Trophoblast cell (in vitro differentiated cells and primary cell): ENCODE measurements around the gene TMEM272.

Experiments
- DNase-seq, 2 donors: peaks; one replicate each; pipeline ENCODE4 v3.0.0-alpha.2; 2016
- H2AFZ ChIP-seq: 2 replicates; pipeline ENCODE4 v1.6.1; 2013; ENCODE audit warnings: low read length, moderate library complexity, mild to moderate bottlenecking; ENCODE audit not compliant: insufficient read depth, poor library complexity
- H2AK5ac ChIP-seq: 2 replicates; pipeline ENCODE4 v1.6.1; 2013; ENCODE audit warnings: mild to moderate bottlenecking, low read length
- H2BK120ac ChIP-seq: 2 replicates; pipeline ENCODE4 v1.6.1; 2013; ENCODE audit warnings: low read length, mild to moderate bottlenecking, moderate library complexity; ENCODE audit not compliant: insufficient read depth, poor library complexity
- H2BK12ac ChIP-seq: 2 replicates; pipeline ENCODE4 v1.6.1; 2013; ENCODE audit warnings: mild to moderate bottlenecking, low read length, moderate library complexity
- H2BK5ac ChIP-seq: 2 replicates; pipeline ENCODE4 v1.6.1; 2013; ENCODE audit warnings: low read length, low read depth, moderate library complexity, mild to moderate bottlenecking; ENCODE audit not compliant: poor library complexity
- H3K14ac ChIP-seq: 2 replicates; pipeline ENCODE4 v1.6.1; 2013; ENCODE audit warnings: mild to moderate bottlenecking, low read length
- H3K18ac ChIP-seq: 2 replicates; pipeline ENCODE4 v1.6.1; 2013; ENCODE audit warnings: mild to moderate bottlenecking, low read length
- H3K23ac ChIP-seq: 2 replicates; pipeline ENCODE4 v1.6.1; 2013; ENCODE audit warnings: low read length
- H3K27ac ChIP-seq: 2 replicates; pipeline ENCODE4 v1.5.1; 2013; ENCODE audit warnings: low read depth, mild to moderate bottlenecking, inconsistent platforms, low read length, moderate library complexity
- H3K27me3 ChIP-seq: 2 replicates; pipeline ENCODE4 v1.6.1; 2013; ENCODE audit warnings: inconsistent platforms, mild to moderate bottlenecking, low read length, moderate library complexity; ENCODE audit not compliant: insufficient read depth
- H3K36me3 ChIP-seq, 2 experiments: 1 replicate in 1 of 2; 2 replicates in 1 of 2; pipeline ENCODE4 v1.6.1; 2013; ENCODE audit warnings: low read length in 2 of 2, mild to moderate bottlenecking in 2 of 2, moderate library complexity in 1 of 2; ENCODE audit not compliant: insufficient read depth in 2 of 2, control insufficient read depth in 1 of 2
- H3K4ac ChIP-seq: 2 replicates; pipeline ENCODE4 v1.6.1; 2013; ENCODE audit warnings: low read depth, mild to moderate bottlenecking, low read length, moderate library complexity
- H3K4me1 ChIP-seq, 2 experiments: 1 replicate in 1 of 2; 2 replicates in 1 of 2; pipeline ENCODE4 v1.6.1; 2013; ENCODE audit warnings: low read length in 2 of 2, mild to moderate bottlenecking in 2 of 2, moderate library complexity in 1 of 2; ENCODE audit not compliant: insufficient read depth in 2 of 2, control insufficient read depth in 1 of 2
- H3K4me2 ChIP-seq: 2 replicates; pipeline ENCODE4 v1.6.1; 2013; ENCODE audit warnings: inconsistent platforms, mild to moderate bottlenecking, low read length, moderate library complexity
- H3K4me3 ChIP-seq: 2 replicates; pipeline ENCODE4 v1.5.1; 2013; ENCODE audit warnings: mild to moderate bottlenecking, low read depth, low read length, inconsistent platforms
- H3K79me1 ChIP-seq: one replicate; pipeline ENCODE4 v1.6.1; 2013; ENCODE audit warnings: low read length
- H3K79me2 ChIP-seq: 2 replicates; pipeline ENCODE4 v1.6.1; 2013; ENCODE audit warnings: low read length, mild to moderate bottlenecking; ENCODE audit not compliant: control insufficient read depth, insufficient read depth, poor library complexity
- H3K9ac ChIP-seq: 2 replicates; pipeline ENCODE4 v1.6.1; 2013; ENCODE audit warnings: mild to moderate bottlenecking, low read length
- H3K9me3 ChIP-seq: 2 replicates; pipeline ENCODE4 v1.6.1; 2013; ENCODE audit warnings: low read depth, mild to moderate bottlenecking, control low read depth, inconsistent platforms, low read length; ENCODE audit not compliant: insufficient read depth
- H4K12ac ChIP-seq: 2 replicates; pipeline ENCODE4 v1.6.1; 2013; ENCODE audit warnings: low read depth, mild to moderate bottlenecking, low read length, moderate library complexity
- H4K8ac ChIP-seq: 2 replicates; pipeline ENCODE4 v1.6.1; 2013; ENCODE audit warnings: low read depth, mild to moderate bottlenecking, low read length, moderate library complexity
- H4K91ac ChIP-seq: one replicate; pipeline ENCODE4 v1.6.1; 2013; ENCODE audit warnings: low read depth, mild to moderate bottlenecking, low read length, moderate library complexity
- WGBS: extraction: QIAGEN DNeasy Blood & Tissue Kit; methylation state at CpG from one replicate; pipeline ENCODE4 v1.1.7; 2013; ENCODE audit warnings: missing lambda C conversion rate; ENCODE audit not compliant: insufficient read length, insufficient coverage; ENCODE audit errors: extremely low coverage; 5-methylcytosine and 5-hydroxymethylcytosine counted together

TMEM272 gene

DNA sequence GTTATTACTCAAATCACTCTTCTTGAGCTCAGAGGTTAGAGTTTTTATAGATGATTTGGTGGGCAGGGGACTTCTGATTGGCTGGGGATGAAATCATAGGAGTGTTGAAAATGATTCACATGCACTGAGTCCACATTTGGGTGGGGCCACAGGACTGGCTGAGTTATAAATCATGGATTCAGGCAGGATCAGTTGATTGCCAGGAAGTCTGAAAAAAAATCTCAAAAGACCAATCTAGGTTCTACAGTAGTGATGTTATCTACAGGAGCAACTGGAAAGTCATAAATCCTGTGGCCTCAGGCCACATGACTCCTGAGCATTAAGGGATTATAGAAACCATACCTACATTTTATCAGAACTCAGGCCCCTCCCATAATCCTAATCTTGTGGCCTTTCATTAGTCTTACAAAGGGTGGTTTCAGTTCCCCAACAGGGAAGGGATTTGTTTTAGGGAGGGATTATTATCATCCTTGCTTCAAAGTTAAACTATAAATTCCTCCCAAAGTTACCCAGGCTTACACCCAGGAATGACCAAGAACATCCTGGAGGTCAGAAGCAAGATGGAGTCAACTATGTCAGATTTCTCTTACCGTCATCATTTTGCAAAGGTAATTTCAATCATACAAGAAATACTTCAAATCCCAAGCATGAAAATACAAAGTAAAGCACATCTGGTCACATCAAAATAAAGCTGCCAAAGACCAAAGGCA lies 11.2 kb upstream of the TMEM272 start:
- H4K12ac ChIP-seq, result no peak overlapping the region
- no peak overlapping the region for H3K18ac ChIP-seq
- H2BK12ac ChIP-seq, result no peak overlapping the region
- DNase-seq, result no peak
- H3K27ac ChIP-seq, result no peak overlapping the region
- no peak overlapping the region for H3K4ac ChIP-seq
- no peak overlapping the region for H3K23ac ChIP-seq
- H4K91ac ChIP-seq, result no peak overlapping the region
- no CpG with 5 or more reads among the region's 1 CpG for WGBS
- no peak overlapping the region for H2BK5ac ChIP-seq
- H2BK120ac ChIP-seq, result no peak overlapping the region
- no peak overlapping the region for H2AFZ ChIP-seq
- H3K27me3 ChIP-seq, result no peaks in the 10 kb centered on the region
- no peaks in the 10 kb centered on the region for H3K36me3 ChIP-seq
- no peak overlapping the region for H2AK5ac ChIP-seq
- no peak overlapping the region for H4K8ac ChIP-seq
- no peaks in the 10 kb centered on the region for H3K79me1 ChIP-seq
- no peak overlapping the region for H3K9ac ChIP-seq
- H3K4me2 ChIP-seq, result no peak overlapping the region
- H3K14ac ChIP-seq, result no peak overlapping the region
- no peaks in the 10 kb centered on the region for H3K9me3 ChIP-seq
- no peaks in the 10 kb centered on the region for H3K4me1 ChIP-seq
- H3K4me3 ChIP-seq, result no peak overlapping the region
- H3K79me2 ChIP-seq, result no peaks in the 10 kb centered on the region

DNA sequence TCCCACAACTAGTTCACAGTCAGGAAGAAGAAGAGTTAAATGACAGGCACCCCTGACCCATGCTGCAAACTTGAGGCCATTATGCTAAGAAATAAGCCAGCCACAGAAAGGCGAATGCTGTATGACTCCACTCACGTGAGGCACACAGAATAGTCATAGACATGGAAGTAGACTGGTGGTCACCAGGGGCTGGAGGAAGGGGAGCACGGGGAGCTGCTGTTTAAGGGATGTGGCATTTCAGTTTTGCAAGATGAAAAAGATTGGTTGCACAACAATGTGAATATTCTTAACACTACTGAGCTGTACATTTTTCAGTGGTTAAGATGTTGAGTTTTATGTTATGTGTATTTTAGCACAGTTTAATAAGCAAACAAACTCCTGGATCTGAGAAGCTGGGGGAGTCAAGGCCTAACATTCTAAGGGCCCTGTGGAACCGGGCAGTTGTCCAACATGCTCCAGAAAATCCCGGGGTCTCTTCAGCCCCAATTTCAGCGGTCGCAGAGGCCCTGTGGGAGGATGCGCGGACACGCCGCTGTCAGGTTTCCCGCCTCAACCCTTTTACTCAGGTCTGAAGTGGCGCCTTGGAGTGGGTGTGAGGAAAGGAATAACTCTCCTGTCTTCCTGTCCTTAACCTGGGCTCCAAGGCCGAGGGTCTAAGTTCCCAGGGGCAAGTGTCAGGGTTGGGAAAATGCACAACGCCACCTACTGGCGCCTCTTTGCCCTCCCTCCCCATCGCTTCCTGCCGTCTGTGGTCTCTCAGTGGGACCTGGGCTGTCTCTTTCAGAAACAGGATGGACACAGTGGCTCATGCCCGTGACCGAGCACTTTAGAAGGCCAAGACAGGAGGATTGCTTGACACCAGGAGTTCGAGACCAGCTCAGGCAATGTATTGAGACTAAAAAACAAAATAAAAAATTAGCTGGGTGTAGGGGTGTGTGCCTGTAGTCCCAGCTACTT lies 4.4 kb upstream of the TMEM272 start:
- no peak overlapping the region for H4K91ac ChIP-seq
- no peak overlapping the region for H3K27ac ChIP-seq
- H2BK12ac ChIP-seq, result no peak overlapping the region
- no peak overlapping the region for H2BK120ac ChIP-seq
- H3K79me2 ChIP-seq, result no peaks in the 10 kb centered on the region
- H3K79me1 ChIP-seq, result peaks cover 2% of the 10 kb centered on the region
- H2AFZ ChIP-seq, result no peak overlapping the region
- no peak overlapping the region for H3K23ac ChIP-seq
- H3K4me2 ChIP-seq, result no peak overlapping the region
- H3K4me3 ChIP-seq, result no peak overlapping the region
- H3K9ac ChIP-seq, result no peak overlapping the region
- no peak overlapping the region for H2AK5ac ChIP-seq
- H4K8ac ChIP-seq, result peak overlapping the region; percentile 11
- no peaks in the 10 kb centered on the region for H3K36me3 ChIP-seq
- no peak overlapping the region for H3K18ac ChIP-seq
- no CpG with 5 or more reads among the region's 21 CpGs for WGBS
- H3K4me1 ChIP-seq, result peaks cover 0 to 2% of the 10 kb centered on the region in 2 experiments
- H3K4ac ChIP-seq, result no peak overlapping the region
- no peak overlapping the region for H4K12ac ChIP-seq
- no peak overlapping the region for H3K14ac ChIP-seq
- no peaks in the 10 kb centered on the region for H3K9me3 ChIP-seq
- H3K27me3 ChIP-seq, result no peaks in the 10 kb centered on the region
- no peak overlapping the region for H2BK5ac ChIP-seq
- peak in 1 of 2 donors; percentile 43 for DNase-seq

DNA sequence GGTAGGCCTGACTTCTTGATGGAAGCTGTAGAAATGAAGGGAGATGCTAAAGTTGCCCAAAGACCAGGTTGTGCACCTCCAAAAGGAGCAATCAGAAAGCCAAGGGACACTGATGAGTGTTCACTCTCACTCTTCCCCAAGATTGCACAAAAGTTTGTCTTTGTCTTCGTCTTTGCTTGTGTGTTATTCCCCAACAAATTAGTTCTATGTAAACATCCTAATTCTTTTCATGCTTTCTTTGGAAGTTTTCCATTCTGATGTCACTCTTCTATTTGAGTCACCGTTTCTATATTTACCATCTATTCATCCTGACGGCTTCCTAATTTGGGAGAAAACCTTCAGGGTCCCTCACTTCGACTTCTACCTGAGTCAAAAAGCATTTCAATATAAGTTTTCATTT lies 3.7 kb upstream of the TMEM272 start:
- H2BK120ac ChIP-seq, result no peak overlapping the region
- DNase-seq, result peak in 1 of 2 donors; percentile 54
- H3K18ac ChIP-seq, result no peak overlapping the region
- H3K4me2 ChIP-seq, result no peak overlapping the region
- H3K79me1 ChIP-seq, result peaks cover 2% of the 10 kb centered on the region
- no peak overlapping the region for H3K4ac ChIP-seq
- no peaks in the 10 kb centered on the region for H3K36me3 ChIP-seq
- H3K4me1 ChIP-seq, result peaks cover 0 to 2% of the 10 kb centered on the region in 2 experiments
- H3K27me3 ChIP-seq, result no peaks in the 10 kb centered on the region
- no peak overlapping the region for H3K9ac ChIP-seq
- no peak overlapping the region for H2AK5ac ChIP-seq
- H4K8ac ChIP-seq, result no peak overlapping the region
- no peaks in the 10 kb centered on the region for H3K79me2 ChIP-seq
- no peak overlapping the region for H3K23ac ChIP-seq
- no peak overlapping the region for H3K27ac ChIP-seq
- no peak overlapping the region for H2BK12ac ChIP-seq
- H2AFZ ChIP-seq, result no peak overlapping the region
- H3K14ac ChIP-seq, result no peak overlapping the region
- H4K91ac ChIP-seq, result no peak overlapping the region
- no peak overlapping the region for H4K12ac ChIP-seq
- WGBS, result no CpG with 5 or more reads among the region's 4 CpGs
- no peak overlapping the region for H3K4me3 ChIP-seq
- no peaks in the 10 kb centered on the region for H3K9me3 ChIP-seq
- H2BK5ac ChIP-seq, result no peak overlapping the region

DNA sequence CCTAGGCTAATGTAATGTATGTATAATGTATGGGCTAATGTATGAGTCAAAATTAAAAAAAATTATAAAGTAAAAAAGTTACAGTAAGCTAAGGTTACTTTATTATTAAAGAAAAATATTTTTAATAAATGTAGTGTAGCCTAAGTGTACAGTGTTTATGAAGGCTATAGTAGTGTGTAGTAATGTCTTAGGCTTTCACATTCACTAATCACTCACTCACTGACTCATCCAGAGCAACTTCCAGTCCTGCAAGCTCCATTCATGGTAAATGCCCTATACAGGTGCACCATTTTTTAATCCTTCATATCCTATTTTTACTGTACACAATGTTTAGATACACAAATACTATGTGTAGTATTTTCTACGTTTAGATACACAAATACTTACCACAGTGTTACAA lies 1.8 kb upstream of the TMEM272 start:
- Histone ChIP-seq H2BK12ac (no peak overlapping the region), H3K27ac (no peak overlapping the region), H3K4me1 (peaks cover 0 to 2% of the 10 kb centered on the region in 2 experiments), H2AFZ (no peak overlapping the region), H3K4ac (no peak overlapping the region), H3K23ac (no peak overlapping the region), H3K4me3 (no peak overlapping the region), H3K36me3 (no peaks in the 10 kb centered on the region), H3K4me2 (no peak overlapping the region), H3K14ac (no peak overlapping the region), H3K79me2 (no peaks in the 10 kb centered on the region), H4K8ac (no peak overlapping the region), H2BK5ac (no peak overlapping the region), H4K12ac (no peak overlapping the region), H3K9me3 (no peaks in the 10 kb centered on the region), H4K91ac (no peak overlapping the region), H3K18ac (no peak overlapping the region), H2BK120ac (no peak overlapping the region), H3K9ac (no peak overlapping the region), H3K27me3 (no peaks in the 10 kb centered on the region), H2AK5ac (no peak overlapping the region), H3K79me1 (peaks cover 2% of the 10 kb centered on the region)
- no peak for DNase-seq
- no CpG with 5 or more reads among the region's 1 CpG for WGBS
